ENCODE results near the gene PLCH1.
A peak's percentile ranks its signal among the peaks of the same experiment; 100 is the strongest.

PLCH1 gene

GRCh38 chr3:155712008-155712407, 32.9 kb downstream of the PLCH1 start:
- no peak for TF ChIP-seq CTCF (IDR thresholded peaks at IDR 0.05; ENCODE audit: insufficient read depth, low read depth, low read length, missing control alignments)
- no peak overlapping the region for H3K4me3 ChIP-seq (ENCODE audit: low read depth, low read length)
- DNase-seq (ENCODE audit: low read depth): peak; percentile 63

- TF ChIP-seq CTCF (IDR thresholded peaks at IDR 0.05; ENCODE audit: insufficient read depth, low read depth, low read length, missing control alignments): no peak
- no peak for DNase-seq (ENCODE audit: low read depth)
- H3K4me3 ChIP-seq (ENCODE audit: low read depth, low read length): no peak overlapping the region
Observed at GRCh38 chr3:155704771-155705559, 39.9 kb downstream of the PLCH1 start.

GRCh38 chr3:155704061-155704460, 40.8 kb downstream of the PLCH1 start:
- no peak for TF ChIP-seq CTCF (IDR thresholded peaks at IDR 0.05; ENCODE audit: insufficient read depth, low read depth, low read length, missing control alignments)
- H3K4me3 ChIP-seq (ENCODE audit: low read depth, low read length): no peak overlapping the region
- no peak for DNase-seq (ENCODE audit: low read depth)

- no peak for DNase-seq (ENCODE audit: low read depth)
- TF ChIP-seq CTCF (IDR thresholded peaks at IDR 0.05; ENCODE audit: insufficient read depth, low read depth, low read length, missing control alignments): no peak
- no peak overlapping the region for H3K4me3 ChIP-seq (ENCODE audit: low read depth, low read length)
Observed at GRCh38 chr3:155702745-155703591, 41.9 kb downstream of the PLCH1 start.

GRCh38 chr3:155701882-155702465, 42.9 kb downstream of the PLCH1 start:
- no peak overlapping the region for H3K4me3 ChIP-seq (ENCODE audit: low read depth, low read length)
- peak; percentile 46 for DNase-seq (ENCODE audit: low read depth)
- TF ChIP-seq CTCF (IDR thresholded peaks at IDR 0.05; ENCODE audit: insufficient read depth, low read depth, low read length, missing control alignments): peak; percentile 46

GRCh38 chr3:155697542-155697941, 47.3 kb downstream of the PLCH1 start:
- DNase-seq (ENCODE audit: low read depth): no peak
- H3K4me3 ChIP-seq (ENCODE audit: low read depth, low read length): no peak overlapping the region
- TF ChIP-seq CTCF (IDR thresholded peaks at IDR 0.05; ENCODE audit: insufficient read depth, low read depth, low read length, missing control alignments): no peak
